ENCODE data around the gene ACTR6.

- TF ChIP-seq, protein P1, sequence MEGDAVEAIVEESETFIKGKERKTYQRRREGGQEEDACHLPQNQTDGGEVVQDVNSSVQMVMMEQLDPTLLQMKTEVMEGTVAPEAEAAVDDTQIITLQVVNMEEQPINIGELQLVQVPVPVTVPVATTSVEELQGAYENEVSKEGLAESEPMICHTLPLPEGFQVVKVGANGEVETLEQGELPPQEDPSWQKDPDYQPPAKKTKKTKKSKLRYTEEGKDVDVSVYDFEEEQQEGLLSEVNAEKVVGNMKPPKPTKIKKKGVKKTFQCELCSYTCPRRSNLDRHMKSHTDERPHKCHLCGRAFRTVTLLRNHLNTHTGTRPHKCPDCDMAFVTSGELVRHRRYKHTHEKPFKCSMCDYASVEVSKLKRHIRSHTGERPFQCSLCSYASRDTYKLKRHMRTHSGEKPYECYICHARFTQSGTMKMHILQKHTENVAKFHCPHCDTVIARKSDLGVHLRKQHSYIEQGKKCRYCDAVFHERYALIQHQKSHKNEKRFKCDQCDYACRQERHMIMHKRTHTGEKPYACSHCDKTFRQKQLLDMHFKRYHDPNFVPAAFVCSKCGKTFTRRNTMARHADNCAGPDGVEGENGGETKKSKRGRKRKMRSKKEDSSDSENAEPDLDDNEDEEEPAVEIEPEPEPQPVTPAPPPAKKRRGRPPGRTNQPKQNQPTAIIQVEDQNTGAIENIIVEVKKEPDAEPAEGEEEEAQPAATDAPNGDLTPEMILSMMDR (IDR thresholded peaks at IDR 0.05) = no peak
- TF ChIP-seq POLR2A (IDR thresholded peaks at IDR 0.05) = no peak
Measured at GRCh38 chr12:100247765-100248164, 47.1 kb downstream of the ACTR6 start.

All from prostate gland (tissue), 2 donors.